HCT116 (cell line): ENCODE results near the gene CACNA1C. TPM values are rescaled to one million over a fixed set of nuclear protein-coding genes. Genes with fewer than 3 reads are reported as not detected.

Source experiments
- ATAC-seq: fragments of 200-7000 bp; cut with Tn5 transposase; 2 replicates; pipeline ENCODE4 v1.9.1; 2020; ENCODE audit warnings: mild to moderate bottlenecking, moderate library complexity
- BruUV-seq: library from RNA; stranded (reverse); fragments of 400-500 nt; replicated peaks from 2 replicates; lab custom pipeline; 2021; lab: Mats Ljungman, UMichigan
- CTCF ChIA-PET: fragments of 300-600 bp; sonication (Branson Sonifier 250); formaldehyde crosslinking; loops from one replicate; lab custom pipeline; 2021; ENCODE audit warnings: antibody characterized with exemption; lab: Charles Lee
- POLR2A ChIA-PET: fragments of 300-600, 350-600 bp; sonication (Branson Sonifier 250); formaldehyde crosslinking; loops from one replicate; lab custom pipeline; 2021; ENCODE audit warnings: antibody characterized with exemption; lab: Charles Lee
- RAD21 ChIA-PET, 2 experiments: fragments of 300-600 bp; sonication (Branson Sonifier 250); formaldehyde crosslinking; loops; one replicate each; lab custom pipeline; 2023; ENCODE audit warnings: low total read pairs in 2 of 2; ENCODE audit not compliant: uncharacterized antibody in 2 of 2, unreplicated experiment in 2 of 2, low non-redundant PET in 1 of 2; lab: Charles Lee
- DNase-seq: peaks from one replicate; pipeline ENCODE4 v3.0.0-alpha.2; 2010; ENCODE audit warnings: low read depth, low spot score
- H2AFZ ChIP-seq: fragments of 200-600 bp; shearing (Covaris generic), sonication (generic); 2 replicates; pipeline ENCODE4 v1.6.1; 2017; ENCODE audit warnings: low read depth, mixed run types, mixed read lengths, antibody characterized with exemption, low read length; ENCODE audit not compliant: poor library complexity, severe bottlenecking
- H3K27ac ChIP-seq: 2 replicates; pipeline ENCODE4 v1.5.1; 2012; ENCODE audit warnings: low read depth, low read length
- H3K27me3 ChIP-seq: fragments of 200-600 bp; sonication (generic); 2 replicates; pipeline ENCODE4 v1.6.1; 2016; ENCODE audit warnings: mixed run types, low read length, mixed read lengths; ENCODE audit not compliant: insufficient read depth
- H3K36me3 ChIP-seq, 2 experiments: fragments of 200-500 bp in 1 of 2; fragments of 200-600 bp in 1 of 2; sonication (Bioruptor generic) in 1 of 2; sonication (generic) in 1 of 2; 2 replicates each; pipeline versions ENCODE4 v1.5.1 to v1.6.1; 2014 to 2016; ENCODE audit warnings: low read length in 2 of 2, inconsistent platforms in 1 of 2, mixed read lengths in 1 of 2, mixed run types in 1 of 2; ENCODE audit not compliant: insufficient read depth in 2 of 2, control insufficient read depth in 1 of 2
- H3K4me1 ChIP-seq, 2 experiments: fragments of 200-600 bp in 1 of 2; sonication (generic) in 1 of 2; 2 replicates each; pipeline versions ENCODE4 v1.5.1 to v1.6.1; 2012 to 2017; ENCODE audit warnings: low read length in 2 of 2, inconsistent platforms in 1 of 2, mild to moderate bottlenecking in 1 of 2, mixed read lengths in 1 of 2, mixed run types in 1 of 2, moderate library complexity in 1 of 2; ENCODE audit not compliant: insufficient read depth in 2 of 2, control insufficient read depth in 1 of 2
- H3K4me2 ChIP-seq: fragments of 200-600 bp; sonication (generic); 2 replicates; pipeline ENCODE4 v1.6.1; 2017; ENCODE audit warnings: mixed run types, low read length, mixed read lengths
- H3K4me3 ChIP-seq, 2 experiments: fragments of 200-600 bp in 1 of 2; sonication (generic) in 1 of 2; replicated peaks in 1 of 2; 2 replicates each; pipeline ENCODE4 v1.5.1; 2011 to 2016; ENCODE audit warnings: low read length in 2 of 2, control low read depth in 1 of 2, low read depth in 1 of 2, mild to moderate bottlenecking in 1 of 2, mixed read lengths in 1 of 2, mixed run types in 1 of 2
- H3K79me2 ChIP-seq: fragments of 200-600 bp; sonication (generic); 2 replicates; pipeline ENCODE4 v1.6.1; 2017; ENCODE audit warnings: mild to moderate bottlenecking, mixed run types, low read length, moderate library complexity, mixed read lengths; ENCODE audit not compliant: insufficient read depth
- H3K9ac ChIP-seq: fragments of 200-600 bp; sonication (generic); 2 replicates; pipeline ENCODE4 v1.6.1; 2016; ENCODE audit warnings: low read length, mixed read lengths
- H3K9me2 ChIP-seq: fragments of 200-600 bp; sonication (generic), shearing (Covaris generic); 2 replicates; pipeline ENCODE4 v1.6.1; 2017; ENCODE audit warnings: mixed run types, mild to moderate bottlenecking, moderate library complexity; ENCODE audit not compliant: insufficient read depth
- H3K9me3 ChIP-seq, 2 experiments: fragments of 200-500 bp in 1 of 2; fragments of 200-600 bp in 1 of 2; sonication (Bioruptor generic) in 1 of 2; sonication (generic) in 1 of 2; 2 replicates each; pipeline ENCODE4 v1.6.1; 2014 to 2017; ENCODE audit warnings: low read length in 2 of 2, mixed read lengths in 2 of 2, inconsistent platforms in 1 of 2, low read depth in 1 of 2, mild to moderate bottlenecking in 1 of 2, mixed run types in 1 of 2, moderate library complexity in 1 of 2; ENCODE audit not compliant: control insufficient read depth in 1 of 2, insufficient read depth in 1 of 2
- H4K20me1 ChIP-seq: fragments of 200-600 bp; sonication (generic), shearing (Covaris generic); 2 replicates; pipeline ENCODE4 v1.6.1; 2017; ENCODE audit warnings: mixed run types, mild to moderate bottlenecking, moderate library complexity; ENCODE audit not compliant: insufficient read depth
- EGR1 ChIP-seq: IDR thresholded peaks from 2 replicates; pipeline ENCODE4 v1.6.1; 2012; ENCODE audit warnings: low read depth
- EZH2 ChIP-seq: fragments of 200-600 bp; sonication (generic); IDR thresholded peaks from 2 replicates; pipeline ENCODE4 v1.6.1; 2017; ENCODE audit warnings: antibody characterized with exemption, mixed run types
- FOSL1 ChIP-seq: IDR thresholded peaks from 2 replicates; pipeline ENCODE4 v1.6.1; 2012; ENCODE audit warnings: low read depth
- POLR2A ChIP-seq: IDR thresholded peaks from 2 replicates; pipeline ENCODE4 v1.7.0; 2011; ENCODE audit warnings: borderline replicate concordance; ENCODE audit not compliant: insufficient read depth, insufficient read length; ENCODE audit errors: extremely low read depth
- SIN3A ChIP-seq: IDR thresholded peaks from 2 replicates; pipeline ENCODE4 v1.6.1; 2012; ENCODE audit warnings: low read depth
- SP1 ChIP-seq: IDR thresholded peaks from 2 replicates; pipeline ENCODE4 v1.6.1; 2012; ENCODE audit warnings: low read depth
- SRF ChIP-seq: IDR thresholded peaks from 2 replicates; pipeline ENCODE4 v1.6.1; 2012; ENCODE audit warnings: low read depth
- ZNF274 ChIP-seq: fragments of 200-500 bp; sonication (Bioruptor generic); IDR thresholded peaks from 2 replicates; pipeline ENCODE4 v1.6.1; 2014; ENCODE audit warnings: mild to moderate bottlenecking, low read depth, low read length, inconsistent platforms
- intact Hi-C: fragments of 100-400 bp; cut with micrococcal nuclease; formaldehyde crosslinking; loops from 2 replicates; pipeline ENCODE4 v1.10.0; 2022
- total RNA-seq: library from RNA; stranded (reverse); gene quantifications from one replicate; pipeline ENCODE4 v1.2.1, GENCODE V29; 2021; ENCODE audit not compliant: unreplicated experiment
- TF ChIP-seq, protein P1 (sequence below): IDR thresholded peaks from 2 replicates; pipeline ENCODE4 v1.6.1; 2012; ENCODE audit warnings: low read depth

CACNA1C gene
- total RNA-seq, 1 experiment from 2014 or later = 0.05 TPM

- H3K9me3 ChIP-seq = no peaks in the 10 kb centered on the region
- H3K4me1 ChIP-seq = no peaks in the 10 kb centered on the region
- intact Hi-C loops = no loop called here
- H3K4me3 ChIP-seq = no peak overlapping the region
- RAD21 ChIA-PET = no interaction called here
- no peak overlapping the region for H3K9ac ChIP-seq
- H2AFZ ChIP-seq = no peak overlapping the region
- H4K20me1 ChIP-seq = no peaks in the 10 kb centered on the region
- POLR2A ChIA-PET = no interaction called here
- H3K27ac ChIP-seq = no peak overlapping the region
- TF ChIP-seq ZNF274 = no peak
- TF ChIP-seq SRF = no peak
- TF ChIP-seq EGR1 = no peak
- no peak for TF ChIP-seq EZH2
- TF ChIP-seq POLR2A = no peak
- TF ChIP-seq FOSL1 = no peak
- TF ChIP-seq SP1 = no peak
- TF ChIP-seq, protein P1, sequence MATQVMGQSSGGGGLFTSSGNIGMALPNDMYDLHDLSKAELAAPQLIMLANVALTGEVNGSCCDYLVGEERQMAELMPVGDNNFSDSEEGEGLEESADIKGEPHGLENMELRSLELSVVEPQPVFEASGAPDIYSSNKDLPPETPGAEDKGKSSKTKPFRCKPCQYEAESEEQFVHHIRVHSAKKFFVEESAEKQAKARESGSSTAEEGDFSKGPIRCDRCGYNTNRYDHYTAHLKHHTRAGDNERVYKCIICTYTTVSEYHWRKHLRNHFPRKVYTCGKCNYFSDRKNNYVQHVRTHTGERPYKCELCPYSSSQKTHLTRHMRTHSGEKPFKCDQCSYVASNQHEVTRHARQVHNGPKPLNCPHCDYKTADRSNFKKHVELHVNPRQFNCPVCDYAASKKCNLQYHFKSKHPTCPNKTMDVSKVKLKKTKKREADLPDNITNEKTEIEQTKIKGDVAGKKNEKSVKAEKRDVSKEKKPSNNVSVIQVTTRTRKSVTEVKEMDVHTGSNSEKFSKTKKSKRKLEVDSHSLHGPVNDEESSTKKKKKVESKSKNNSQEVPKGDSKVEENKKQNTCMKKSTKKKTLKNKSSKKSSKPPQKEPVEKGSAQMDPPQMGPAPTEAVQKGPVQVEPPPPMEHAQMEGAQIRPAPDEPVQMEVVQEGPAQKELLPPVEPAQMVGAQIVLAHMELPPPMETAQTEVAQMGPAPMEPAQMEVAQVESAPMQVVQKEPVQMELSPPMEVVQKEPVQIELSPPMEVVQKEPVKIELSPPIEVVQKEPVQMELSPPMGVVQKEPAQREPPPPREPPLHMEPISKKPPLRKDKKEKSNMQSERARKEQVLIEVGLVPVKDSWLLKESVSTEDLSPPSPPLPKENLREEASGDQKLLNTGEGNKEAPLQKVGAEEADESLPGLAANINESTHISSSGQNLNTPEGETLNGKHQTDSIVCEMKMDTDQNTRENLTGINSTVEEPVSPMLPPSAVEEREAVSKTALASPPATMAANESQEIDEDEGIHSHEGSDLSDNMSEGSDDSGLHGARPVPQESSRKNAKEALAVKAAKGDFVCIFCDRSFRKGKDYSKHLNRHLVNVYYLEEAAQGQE = no peak
- TF ChIP-seq SIN3A = no peak
- H3K4me2 ChIP-seq = no peak overlapping the region
- no peaks in the 10 kb centered on the region for H3K9me2 ChIP-seq
- CTCF ChIA-PET = no interaction called here
- peaks cover 12% of the 10 kb centered on the region; the same call in 1 of the 2 replicates for H3K27me3 ChIP-seq
- no TSS peak for BruUV-seq
- ATAC-seq (no peak), DNase-seq (no peak)
- H3K36me3 ChIP-seq = no peaks in the 10 kb centered on the region
- H3K79me2 ChIP-seq = no peaks in the 10 kb centered on the region
Observed at GRCh38 chr12:2231011-2231595, 178.3 kb downstream of the CACNA1C start.
